HUES64 (cell line): ENCODE measurements around the gene TMPRSS3.

Experiments used
- H3K27ac ChIP-seq: 2 replicates; pipeline ENCODE4 v1.7.0; 2013; ENCODE audit warnings: low read depth, low read length, inconsistent platforms
- H3K27me3 ChIP-seq: 2 replicates; pipeline ENCODE4 v1.6.1; 2013; ENCODE audit warnings: mild to moderate bottlenecking, low read length; ENCODE audit not compliant: insufficient read depth
- H3K36me3 ChIP-seq: 2 replicates; pipeline ENCODE4 v1.6.1; 2013; ENCODE audit warnings: mild to moderate bottlenecking, low read length; ENCODE audit not compliant: insufficient read depth
- H3K4me1 ChIP-seq: 2 replicates; pipeline ENCODE4 v1.6.1; 2013; ENCODE audit warnings: mild to moderate bottlenecking, low read length, moderate library complexity; ENCODE audit not compliant: insufficient read depth
- H3K4me3 ChIP-seq: 2 replicates; pipeline ENCODE4 v1.5.1; 2013; ENCODE audit warnings: mild to moderate bottlenecking, low read length, moderate library complexity
- H3K9ac ChIP-seq: 2 replicates; pipeline ENCODE4 v1.6.1; 2013; ENCODE audit warnings: mild to moderate bottlenecking, low read depth, low read length
- H3K9me3 ChIP-seq: 2 replicates; pipeline ENCODE4 v1.6.1; 2013; ENCODE audit warnings: low read depth, low read length; ENCODE audit not compliant: insufficient read depth
- WGBS: fragments of 150-250, 120-280 bp; methylation state at CpG from one replicate; pipeline ENCODE4 v1.1.7; 2013; ENCODE audit warnings: missing lambda C conversion rate; 5-methylcytosine and 5-hydroxymethylcytosine counted together

Gene TMPRSS3

GRCh38 chr21:42406866-42407265 is 11.0 kb upstream of the TMPRSS3 start:
- WGBS: 84% methylated on average over 7 of the region's 7 CpGs
- H3K27me3 ChIP-seq: no peaks in the 10 kb centered on the region
- H3K4me3 ChIP-seq: no peak overlapping the region
- H3K9me3 ChIP-seq: peaks cover 3% of the 10 kb centered on the region
- H3K9ac ChIP-seq: no peak overlapping the region
- no peaks in the 10 kb centered on the region; the same call in 1 of the 2 replicates for H3K4me1 ChIP-seq
- no peak overlapping the region for H3K27ac ChIP-seq
- H3K36me3 ChIP-seq: no peaks in the 10 kb centered on the region

GRCh38 chr21:42406201-42406621 is 10.4 kb upstream of the TMPRSS3 start:
- Histone ChIP-seq H3K27me3 (no peaks in the 10 kb centered on the region), H3K4me1 (no peaks in the 10 kb centered on the region; the same call in 1 of the 2 replicates), H3K27ac (no peak overlapping the region), H3K9me3 (peaks cover 8% of the 10 kb centered on the region), H3K4me3 (no peak overlapping the region), H3K9ac (no peak overlapping the region), H3K36me3 (no peaks in the 10 kb centered on the region)
- 92% methylated on average over 9 of the region's 10 CpGs for WGBS

GRCh38 chr21:42405064-42406013 is 9.5 kb upstream of the TMPRSS3 start:
- Histone ChIP-seq H3K4me3 (no peak overlapping the region), H3K27me3 (no peaks in the 10 kb centered on the region), H3K36me3 (no peaks in the 10 kb centered on the region), H3K27ac (no peak overlapping the region), H3K9me3 (peaks cover 8% of the 10 kb centered on the region), H3K4me1 (no peaks in the 10 kb centered on the region; the same call in 1 of the 2 replicates), H3K9ac (no peak overlapping the region)
- 91% methylated on average over 22 of the region's 23 CpGs for WGBS

GRCh38 chr21:42404539-42404938 is 8.7 kb upstream of the TMPRSS3 start:
- Histone ChIP-seq H3K4me1 (no peaks in the 10 kb centered on the region), H3K9ac (no peak overlapping the region), H3K9me3 (peaks cover 8% of the 10 kb centered on the region), H3K27me3 (no peaks in the 10 kb centered on the region), H3K27ac (no peak overlapping the region), H3K36me3 (no peaks in the 10 kb centered on the region), H3K4me3 (no peak overlapping the region)
- 89% methylated on average over 10 of the region's 10 CpGs for WGBS

GRCh38 chr21:42403611-42404231 is 7.9 kb upstream of the TMPRSS3 start, which contains the start of gene UBASH3A:
Gene UBASH3A, plus strand, starts transcription at chr21:42403902. Its CDS starts 44 bp downstream, at chr21:42403946.
- Histone ChIP-seq H3K4me3 (no peak within 1 kb of the TSS), H3K4me1 (0 out of 2 replicates have a peak, but pooled peaks cover 3% of the 10 kb centered on the region), H3K9ac (no peak within 1 kb of the TSS)

GRCh38 chr21:42401820-42402251 is 6.0 kb upstream of the TMPRSS3 start:
- WGBS: 86% methylated on average over 2 of the region's 2 CpGs
- no peak overlapping the region for H3K9ac ChIP-seq
- H3K4me1 ChIP-seq: 0 out of 2 replicates have a peak, but pooled peaks cover 6% of the 10 kb centered on the region
- H3K36me3 ChIP-seq: no peaks in the 10 kb centered on the region
- H3K27me3 ChIP-seq: no peaks in the 10 kb centered on the region
- no peak overlapping the region for H3K4me3 ChIP-seq
- no peak overlapping the region for H3K27ac ChIP-seq
- H3K9me3 ChIP-seq: peaks cover 8% of the 10 kb centered on the region

More at GRCh38 chr21:42403611-42404231, 7.9 kb upstream of the TMPRSS3 start, which contains the start of gene UBASH3A:
- H3K36me3 ChIP-seq: no peaks in the 10 kb centered on the region
- no peaks in the 10 kb centered on the region for H3K27me3 ChIP-seq
- no peak within 1 kb of the TSS for H3K27ac ChIP-seq
- peaks cover 8% of the 10 kb centered on the region for H3K9me3 ChIP-seq
- WGBS: 92% methylated on average over 21 of the region's 21 CpGs

- Histone ChIP-seq H3K27me3 (no peaks in the 10 kb centered on the region), H3K9me3 (peaks cover 8% of the 10 kb centered on the region), H3K27ac (no peak overlapping the region), H3K4me1 (0 out of 2 replicates have a peak, but pooled peaks cover 6% of the 10 kb centered on the region), H3K36me3 (no peaks in the 10 kb centered on the region), H3K4me3 (no peak overlapping the region), H3K9ac (no peak overlapping the region)
- 88% methylated on average over 2 of the region's 3 CpGs for WGBS
Measured at GRCh38 chr21:42401154-42401553, 5.3 kb upstream of the TMPRSS3 start.

GRCh38 chr21:42400525-42400924 is 4.7 kb upstream of the TMPRSS3 start:
- Histone ChIP-seq H3K4me1 (0 out of 2 replicates have a peak, but pooled peaks cover 6% of the 10 kb centered on the region), H3K27me3 (no peaks in the 10 kb centered on the region), H3K27ac (no peak overlapping the region), H3K4me3 (no peak overlapping the region), H3K9me3 (peaks cover 8% of the 10 kb centered on the region), H3K36me3 (no peaks in the 10 kb centered on the region), H3K9ac (no peak overlapping the region)
- 87% methylated on average over 3 of the region's 4 CpGs for WGBS

GRCh38 chr21:42398436-42399028 is 2.7 kb upstream of the TMPRSS3 start:
- no peaks in the 10 kb centered on the region for H3K27me3 ChIP-seq
- H3K4me1 ChIP-seq: 0 out of 2 replicates have a peak, but pooled peaks cover 6% of the 10 kb centered on the region
- no peak overlapping the region for H3K4me3 ChIP-seq
- H3K36me3 ChIP-seq: no peaks in the 10 kb centered on the region
- WGBS: 84% methylated on average over 12 of the region's 12 CpGs
- no peak overlapping the region for H3K27ac ChIP-seq
- peaks cover 8% of the 10 kb centered on the region for H3K9me3 ChIP-seq
- H3K9ac ChIP-seq: no peak overlapping the region

GRCh38 chr21:42397746-42398394 is 2.0 kb upstream of the TMPRSS3 start:
- no peak overlapping the region for H3K27ac ChIP-seq
- 0 out of 2 replicates have a peak, but pooled peaks cover 6% of the 10 kb centered on the region for H3K4me1 ChIP-seq
- no peaks in the 10 kb centered on the region for H3K36me3 ChIP-seq
- no peaks in the 10 kb centered on the region for H3K27me3 ChIP-seq
- 93% methylated on average over 14 of the region's 14 CpGs for WGBS
- no peak overlapping the region for H3K9ac ChIP-seq
- H3K4me3 ChIP-seq: no peak overlapping the region
- H3K9me3 ChIP-seq: peaks cover 8% of the 10 kb centered on the region
